ENCODE measurements around the gene CNPY4.

The CNPY4 gene

GRCh38 chr7:100148559-100149328 lies 29.3 kb downstream of the CNPY4 start, which contains the start of gene LAMTOR4:
LAMTOR4 (plus strand) TSS chr7:100148918; CDS start chr7:100148973, 55 bp downstream.
- DNase-seq = peak; percentile 97 to 98

GRCh38 chr7:100152404-100152803 lies 33.0 kb downstream of the CNPY4 start:
- no peak for DNase-seq

GRCh38 chr7:100152937-100153666 lies 33.7 kb downstream of the CNPY4 start:
- no peak for DNase-seq

- no peak for DNase-seq
These were observed 34.5 kb downstream of the CNPY4 start for GRCh38 chr7:100153708-100154535.

GRCh38 chr7:100154651-100155491 lies 35.4 kb downstream of the CNPY4 start:
- DNase-seq = no peak

- DNase-seq = no peak
These were observed 36.3 kb downstream of the CNPY4 start for GRCh38 chr7:100155553-100156317.

GRCh38 chr7:100156331-100157068 lies 37.1 kb downstream of the CNPY4 start:
- no peak for DNase-seq

- no peak for DNase-seq
These were observed 37.6 kb downstream of the CNPY4 start for GRCh38 chr7:100157069-100157333.

- peak in 1 of 2 experiments; percentile 40 for DNase-seq
These were observed 38.1 kb downstream of the CNPY4 start for GRCh38 chr7:100157334-100158228.

- peak; percentile 94 to 96 for DNase-seq
These were observed 39.0 kb downstream of the CNPY4 start, which contains the start of gene TRAPPC14 for GRCh38 chr7:100158229-100159098. TRAPPC14 (minus strand) TSS chr7:100158723; CDS start chr7:100158499, 224 bp downstream.

GRCh38 chr7:100159099-100159623 lies 39.7 kb downstream of the CNPY4 start:
- DNase-seq = peak in 1 of 2 experiments; percentile 40

GRCh38 chr7:100160067-100160466 lies 40.6 kb downstream of the CNPY4 start:
- no peak for DNase-seq

- no peak for DNase-seq
These were observed 43.6 kb downstream of the CNPY4 start for GRCh38 chr7:100163006-100163531.

- DNase-seq = no peak
These were observed 44.4 kb downstream of the CNPY4 start for GRCh38 chr7:100163871-100164270.

- DNase-seq = peak; percentile 51 to 63
These were observed 47.0 kb downstream of the CNPY4 start for GRCh38 chr7:100166317-100166940.

- no peak for DNase-seq
These were observed 47.8 kb downstream of the CNPY4 start for GRCh38 chr7:100166970-100167911.

Data from activated T-cell treated with anti-CD3 and anti-CD28 coated beads, Interleukin-2, amount 50 U/mL, for 48 hours (primary cell).